Measurements from ENCODE around the gene ACER3. TPM values are rescaled to one million over a fixed set of nuclear protein-coding genes. Genes with fewer than 3 reads are reported as not detected.
"Not testable (repeated sequence)": the region's sequence is repeated elsewhere in the genome, so short reads cannot be mapped to it uniquely, and the experiment has no call there.

Gene ACER3
- total RNA-seq, 1 donor: 15.3 TPM

- DNase-seq (ENCODE audit: low read depth): no peak
- TF ChIP-seq, protein P1, sequence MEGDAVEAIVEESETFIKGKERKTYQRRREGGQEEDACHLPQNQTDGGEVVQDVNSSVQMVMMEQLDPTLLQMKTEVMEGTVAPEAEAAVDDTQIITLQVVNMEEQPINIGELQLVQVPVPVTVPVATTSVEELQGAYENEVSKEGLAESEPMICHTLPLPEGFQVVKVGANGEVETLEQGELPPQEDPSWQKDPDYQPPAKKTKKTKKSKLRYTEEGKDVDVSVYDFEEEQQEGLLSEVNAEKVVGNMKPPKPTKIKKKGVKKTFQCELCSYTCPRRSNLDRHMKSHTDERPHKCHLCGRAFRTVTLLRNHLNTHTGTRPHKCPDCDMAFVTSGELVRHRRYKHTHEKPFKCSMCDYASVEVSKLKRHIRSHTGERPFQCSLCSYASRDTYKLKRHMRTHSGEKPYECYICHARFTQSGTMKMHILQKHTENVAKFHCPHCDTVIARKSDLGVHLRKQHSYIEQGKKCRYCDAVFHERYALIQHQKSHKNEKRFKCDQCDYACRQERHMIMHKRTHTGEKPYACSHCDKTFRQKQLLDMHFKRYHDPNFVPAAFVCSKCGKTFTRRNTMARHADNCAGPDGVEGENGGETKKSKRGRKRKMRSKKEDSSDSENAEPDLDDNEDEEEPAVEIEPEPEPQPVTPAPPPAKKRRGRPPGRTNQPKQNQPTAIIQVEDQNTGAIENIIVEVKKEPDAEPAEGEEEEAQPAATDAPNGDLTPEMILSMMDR (IDR thresholded peaks at IDR 0.05; ENCODE audit: insufficient read depth, low read length): no peak
- no peak overlapping the region for H3K4me3 ChIP-seq (ENCODE audit: low read depth, low read length)
Observed at GRCh38 chr11:76889411-76889975, 28.8 kb downstream of the ACER3 start.

DNA sequence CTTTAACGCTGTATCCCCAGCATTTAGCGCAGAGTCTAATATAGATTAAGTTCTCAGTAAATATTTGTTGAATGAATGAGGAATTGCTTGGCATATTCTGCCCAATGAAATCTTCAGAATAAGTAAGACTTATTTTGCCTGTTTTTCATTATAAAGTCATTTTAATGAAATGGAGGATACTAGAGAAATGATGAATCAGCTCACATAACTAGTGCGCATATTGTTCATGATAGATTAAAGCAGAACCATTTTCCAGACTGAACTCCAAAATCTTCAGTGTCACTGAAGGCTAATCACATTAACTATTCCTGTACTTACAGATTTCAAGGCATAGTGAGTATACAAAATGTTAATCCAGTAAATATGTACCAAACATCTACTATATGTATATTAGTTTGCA is 29.6 kb downstream of the ACER3 start:
- H3K4me3 ChIP-seq (ENCODE audit: low read depth, low read length): no peak overlapping the region
- DNase-seq (ENCODE audit: low read depth): no peak
- TF ChIP-seq, protein P1 (IDR thresholded peaks at IDR 0.05; ENCODE audit: insufficient read depth, low read length): no peak

DNA sequence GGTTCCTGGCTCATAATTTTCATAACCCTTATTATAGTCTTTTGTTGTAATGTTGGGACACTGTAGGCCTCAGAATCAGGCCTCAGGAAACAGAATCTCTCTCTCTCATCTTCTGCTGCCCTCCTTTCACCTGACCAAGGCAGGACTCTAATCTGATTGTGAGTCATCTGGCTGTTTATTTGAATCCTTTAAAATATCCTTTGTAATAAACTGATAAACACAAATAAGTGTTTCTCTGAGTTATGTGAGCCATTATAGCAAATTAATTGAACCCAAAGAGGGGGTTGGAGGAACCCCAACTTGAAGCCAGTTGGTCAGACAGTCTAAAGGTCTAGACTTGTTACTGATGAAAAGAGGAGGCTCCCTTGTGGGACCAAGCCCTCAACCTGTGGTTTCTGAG is 30.6 kb downstream of the ACER3 start:
- no peak overlapping the region for H3K4me3 ChIP-seq (ENCODE audit: low read depth, low read length)
- DNase-seq (ENCODE audit: low read depth): no peak
- TF ChIP-seq, protein P1 (IDR thresholded peaks at IDR 0.05; ENCODE audit: insufficient read depth, low read length): no peak

DNA sequence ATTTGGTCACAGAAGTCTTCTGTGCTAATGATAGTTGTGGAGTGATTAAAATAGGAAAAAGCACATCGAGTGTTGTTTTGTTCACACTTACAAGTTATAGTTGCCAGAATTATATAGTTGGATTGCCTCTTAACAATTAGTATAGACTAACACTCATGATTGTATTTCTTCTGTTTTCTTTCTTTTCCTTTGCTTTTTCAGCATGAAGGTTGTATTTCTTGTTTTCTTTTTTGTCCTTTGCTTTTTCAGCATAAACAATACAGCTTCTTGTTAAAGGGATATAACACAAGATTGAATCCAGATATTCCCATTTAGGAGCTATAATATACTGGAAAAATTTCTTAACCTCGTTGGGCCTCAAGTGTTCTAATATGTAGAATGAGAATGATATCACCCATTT is 31.1 kb downstream of the ACER3 start:
- no peak for DNase-seq (ENCODE audit: low read depth)
- TF ChIP-seq, protein P1 (IDR thresholded peaks at IDR 0.05; ENCODE audit: insufficient read depth, low read length): no peak
- no peak overlapping the region for H3K4me3 ChIP-seq (ENCODE audit: low read depth, low read length)

GRCh38 chr11:76892306-76892705 is 31.6 kb downstream of the ACER3 start:
- TF ChIP-seq, protein P1 (IDR thresholded peaks at IDR 0.05; ENCODE audit: insufficient read depth, low read length): no peak
- DNase-seq (ENCODE audit: low read depth): no peak
- H3K4me3 ChIP-seq (ENCODE audit: low read depth, low read length): no peak overlapping the region

DNA sequence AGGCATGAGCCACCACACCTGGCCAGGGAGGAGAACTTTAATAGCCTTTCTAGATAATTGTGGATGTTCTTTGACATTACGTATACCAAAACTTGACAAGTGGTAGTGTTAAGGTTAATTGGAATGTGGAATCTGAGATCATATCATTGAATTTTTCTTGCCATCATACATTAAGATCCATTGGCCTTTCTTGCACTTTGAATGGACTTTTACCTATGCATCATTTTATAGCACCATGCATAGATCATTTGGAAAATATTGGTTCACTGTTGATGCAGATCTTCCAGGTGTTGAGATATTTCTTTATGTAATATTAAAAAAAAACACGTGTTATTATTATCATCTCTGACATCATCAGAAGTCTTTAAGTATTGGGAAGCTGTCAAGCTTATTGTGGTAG is 36.5 kb downstream of the ACER3 start:
- no peak for DNase-seq (ENCODE audit: low read depth)
- no peak overlapping the region for H3K4me3 ChIP-seq (ENCODE audit: low read depth, low read length)
- TF ChIP-seq, protein P1 (IDR thresholded peaks at IDR 0.05; ENCODE audit: insufficient read depth, low read length): no peak

GRCh38 chr11:76901144-76901543 is 40.4 kb downstream of the ACER3 start:
- TF ChIP-seq, protein P1 (IDR thresholded peaks at IDR 0.05; ENCODE audit: insufficient read depth, low read length): no peak
- DNase-seq (ENCODE audit: low read depth): no peak
- H3K4me3 ChIP-seq (ENCODE audit: low read depth, low read length): no peak overlapping the region

DNA sequence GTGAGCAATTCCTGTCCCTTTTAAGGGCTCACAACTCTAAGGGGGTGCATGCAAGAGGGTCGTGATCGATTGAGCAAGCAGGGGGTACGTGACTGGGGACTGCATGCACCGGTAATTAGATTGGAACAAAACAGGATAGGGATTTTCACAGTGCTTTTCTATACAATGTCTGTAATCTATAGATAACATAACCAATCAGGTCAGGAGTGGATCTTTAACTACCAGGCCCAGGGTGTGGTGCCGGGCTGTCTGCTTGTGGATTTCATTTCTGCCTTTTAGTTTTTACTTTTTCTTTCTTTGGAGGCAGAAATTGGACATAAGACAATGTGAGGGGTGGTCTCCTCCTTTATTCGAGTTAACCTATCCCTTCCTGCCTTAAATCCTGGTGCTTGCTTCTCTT is 40.9 kb downstream of the ACER3 start:
- DNase-seq (ENCODE audit: low read depth): not testable (repeated sequence)

More for the DNA sequence above, 40.9 kb downstream of the ACER3 start:
- not testable (repeated sequence) for H3K4me3 ChIP-seq (ENCODE audit: low read depth, low read length)

Data from fibroblast of the aortic adventitia (primary cell).